Pancreas (tissue), 10 donors: ENCODE results near the gene CELF5. TPM values are rescaled to one million over a fixed set of nuclear protein-coding genes. Genes with fewer than 3 reads are reported as not detected.

Experiments
- ATAC-seq, 4 donors: fragments of 200-7000 bp; cut with Tn5 transposase; one replicate each; pipeline versions ENCODE4 v1.8.0 to v1.9.1; 2020; ENCODE audit warnings: mild to moderate bottlenecking in 4 of 4, moderate library complexity in 4 of 4
- DNase-seq, 6 donors: peaks; one replicate each; pipeline ENCODE4 v3.0.0-alpha.2; 2020
- FAIRE-seq: peaks from 2 replicates; lab custom pipeline; 2012; peaks lifted over from hg19 to GRCh38; lab: Jason Lieb, UNC
- H3K27ac ChIP-seq, 4 donors: fragments of 200-600 bp; sonication (generic); 1 replicate in 3 of 4; 2 replicates in 1 of 4; pipeline versions ENCODE4 v1.5.0 to v1.8.0; 2020
- H3K27me3 ChIP-seq, 4 donors: fragments of 200-600 bp; one replicate each; pipeline ENCODE4 v1.8.0; 2021
- H3K36me3 ChIP-seq, 3 donors: fragments of 200-600 bp; sonication (generic) in 1 of 3; one replicate each; pipeline versions ENCODE4 v1.5.0 to v1.8.0; 2020 to 2021
- H3K4me1 ChIP-seq, 3 donors: fragments of 200-600 bp; one replicate each; pipeline ENCODE4 v1.8.0; 2021
- H3K4me3 ChIP-seq, 4 donors: fragments of 200-600 bp; sonication (generic) in 2 of 4; one replicate each; pipeline versions ENCODE4 v1.5.0 to v1.8.0; 2020 to 2021
- H3K9me3 ChIP-seq, 4 donors: fragments of 200-600 bp; one replicate each; pipeline ENCODE4 v1.8.0; 2021
- WGBS, 2 donors: extraction: QIAGEN DNeasy Blood & Tissue Kit; methylation state at CpG; one replicate each; pipeline ENCODE4 v1.1.7; 2013; 5-methylcytosine and 5-hydroxymethylcytosine counted together
- intact Hi-C, 3 donors: fragments of 100-400 bp; cut with DNase I; formaldehyde crosslinking; loops; one replicate each; pipeline versions ENCODE4 v1.11.1 to v1.14.2; 2022
- polyA plus RNA-seq, 2 donors: library from polyadenylated mRNA; stranded (reverse); fragments of 200-250 nt; gene quantifications; one replicate each; pipeline ENCODE4 v1.2.3, GENCODE V29; 2013
- total RNA-seq, 6 donors: library from RNA; stranded (reverse); fragmentation: NEBNext Ultra II Directional in 4 of 6; extraction: Animal tissue kit (Norgen Biotek cat#: 25700) in 4 of 6; gene quantifications; one replicate each; pipeline versions ENCODE4 v1.2.1 to v1.2.4, GENCODE V29; 2021 to 2023
- TF ChIP-seq, protein P1 (sequence below), 4 donors: fragments of 200-600 bp; sonication (generic) in 3 of 4; IDR thresholded peaks; one replicate each; pipeline versions ENCODE4 v1.5.0 to v1.8.0; 2021; ENCODE audit warnings: antibody characterized with exemption in 4 of 4
- donor health status: healthy with polysubstance abuse.
- donor health status: DM: no; HTN: no; CAD: no; lungs with moderate emphysema.
- donor health status: DM: no; HTN: no; CAD: no.
- donor health status: control.
- donor health status: control.
- donor health status: Bipolar disorder and iron deficiency.
- donor health status: DM: yes; HTN: yes; CAD: no.
- donor health status: DM: no; HTN: no; CAD: no.
- donor health status: DM: no; HTN: no; CAD: no.
- donor health status: DM: yes; HTN: yes; CAD: no.

Gene CELF5
- total and polyA plus RNA-seq, 8 donors, result 0.30 to 1.6 (median 0.65) TPM

DNA sequence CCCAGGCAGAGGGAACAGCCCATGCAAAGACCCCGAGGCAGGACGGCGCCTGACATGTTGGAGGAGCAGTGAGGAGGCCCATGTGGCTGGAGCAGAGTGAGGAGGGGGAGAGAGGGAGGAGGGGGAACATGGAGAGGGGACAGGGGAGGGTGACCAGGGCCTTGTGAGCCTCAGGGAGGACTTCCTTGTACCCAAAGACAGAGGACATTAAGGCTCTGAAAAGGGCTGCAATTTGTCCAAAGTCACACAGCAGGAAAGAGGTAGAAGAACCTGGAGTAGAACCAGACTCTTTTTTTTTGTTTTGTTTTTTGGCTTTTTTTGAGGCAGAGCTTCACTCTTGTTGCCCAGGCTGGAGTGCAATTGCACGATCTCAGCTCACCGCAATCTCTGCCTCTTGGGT lies 67.2 kb downstream of the CELF5 start:
- 71 to 91% methylated on average over 5 of the region's 5 CpGs for WGBS, 2 donors
- TF ChIP-seq, protein P1, sequence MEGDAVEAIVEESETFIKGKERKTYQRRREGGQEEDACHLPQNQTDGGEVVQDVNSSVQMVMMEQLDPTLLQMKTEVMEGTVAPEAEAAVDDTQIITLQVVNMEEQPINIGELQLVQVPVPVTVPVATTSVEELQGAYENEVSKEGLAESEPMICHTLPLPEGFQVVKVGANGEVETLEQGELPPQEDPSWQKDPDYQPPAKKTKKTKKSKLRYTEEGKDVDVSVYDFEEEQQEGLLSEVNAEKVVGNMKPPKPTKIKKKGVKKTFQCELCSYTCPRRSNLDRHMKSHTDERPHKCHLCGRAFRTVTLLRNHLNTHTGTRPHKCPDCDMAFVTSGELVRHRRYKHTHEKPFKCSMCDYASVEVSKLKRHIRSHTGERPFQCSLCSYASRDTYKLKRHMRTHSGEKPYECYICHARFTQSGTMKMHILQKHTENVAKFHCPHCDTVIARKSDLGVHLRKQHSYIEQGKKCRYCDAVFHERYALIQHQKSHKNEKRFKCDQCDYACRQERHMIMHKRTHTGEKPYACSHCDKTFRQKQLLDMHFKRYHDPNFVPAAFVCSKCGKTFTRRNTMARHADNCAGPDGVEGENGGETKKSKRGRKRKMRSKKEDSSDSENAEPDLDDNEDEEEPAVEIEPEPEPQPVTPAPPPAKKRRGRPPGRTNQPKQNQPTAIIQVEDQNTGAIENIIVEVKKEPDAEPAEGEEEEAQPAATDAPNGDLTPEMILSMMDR (IDR thresholded peaks at IDR 0.05), result no peak
- Histone ChIP-seq H3K4me3 (no peak overlapping the region), H3K27me3 (no peaks in the 10 kb centered on the region), H3K9me3 (no peaks in the 10 kb centered on the region), H3K36me3 (no peaks in the 10 kb centered on the region), H3K27ac (no peak overlapping the region), H3K4me1 (no peaks in the 10 kb centered on the region)
- FAIRE-seq (no peak), ATAC-seq (no peak), DNase-seq (no peak)
- intact Hi-C loops, result no loop called here

- DNase-seq, result no peak
- WGBS, 2 donors, result 62 to 81% methylated on average over 23 of the region's 23 CpGs
These were observed 68.6 kb downstream of the CELF5 start for GRCh38 chr19:3292958-3293529.

DNA sequence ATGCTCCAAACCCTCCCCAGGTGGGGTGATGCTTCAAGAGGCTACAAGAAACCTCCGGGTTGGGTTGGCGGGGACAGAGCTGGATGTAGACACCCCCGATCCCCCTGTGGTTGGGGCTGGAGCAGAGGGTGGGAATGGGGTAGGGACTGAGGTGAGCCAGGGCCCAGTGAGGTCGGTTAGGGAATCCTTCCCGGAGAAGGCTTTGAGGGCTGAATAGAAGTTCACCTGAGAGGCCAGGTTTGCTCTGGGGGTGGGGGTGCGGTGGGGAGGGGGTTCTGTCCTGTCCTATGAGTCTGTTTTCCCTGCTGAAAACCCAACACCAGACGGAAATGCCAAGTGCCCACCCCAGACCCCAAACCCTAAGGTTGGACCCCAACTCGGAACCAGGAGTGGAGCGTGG lies 69.1 kb downstream of the CELF5 start:
- no peaks in the 10 kb centered on the region for H3K36me3 ChIP-seq
- no peak for ATAC-seq
- no peak overlapping the region for H3K4me3 ChIP-seq
- intact Hi-C loops, result no loop called here
- H3K9me3 ChIP-seq, result no peaks in the 10 kb centered on the region
- DNase-seq, result no peak
- 80 to 92% methylated on average over 9 of the region's 9 CpGs for WGBS, 2 donors
- no peaks in the 10 kb centered on the region for H3K4me1 ChIP-seq
- no peaks in the 10 kb centered on the region for H3K27me3 ChIP-seq
- H3K27ac ChIP-seq, result no peak overlapping the region
- FAIRE-seq, result no peak
- TF ChIP-seq, protein P1 (IDR thresholded peaks at IDR 0.05), result no peak

More at GRCh38 chr19:3292958-3293529, 68.6 kb downstream of the CELF5 start:
- no peaks in the 10 kb centered on the region for H3K9me3 ChIP-seq
- H3K4me3 ChIP-seq, result no peak overlapping the region
- no peaks in the 10 kb centered on the region for H3K27me3 ChIP-seq
- FAIRE-seq (no peak), ATAC-seq (no peak)
- intact Hi-C loops, result no loop called here
- TF ChIP-seq, protein P1 (IDR thresholded peaks at IDR 0.05), result no peak
- H3K36me3 ChIP-seq, result no peaks in the 10 kb centered on the region
- H3K27ac ChIP-seq, result no peak overlapping the region
- no peaks in the 10 kb centered on the region for H3K4me1 ChIP-seq

DNA sequence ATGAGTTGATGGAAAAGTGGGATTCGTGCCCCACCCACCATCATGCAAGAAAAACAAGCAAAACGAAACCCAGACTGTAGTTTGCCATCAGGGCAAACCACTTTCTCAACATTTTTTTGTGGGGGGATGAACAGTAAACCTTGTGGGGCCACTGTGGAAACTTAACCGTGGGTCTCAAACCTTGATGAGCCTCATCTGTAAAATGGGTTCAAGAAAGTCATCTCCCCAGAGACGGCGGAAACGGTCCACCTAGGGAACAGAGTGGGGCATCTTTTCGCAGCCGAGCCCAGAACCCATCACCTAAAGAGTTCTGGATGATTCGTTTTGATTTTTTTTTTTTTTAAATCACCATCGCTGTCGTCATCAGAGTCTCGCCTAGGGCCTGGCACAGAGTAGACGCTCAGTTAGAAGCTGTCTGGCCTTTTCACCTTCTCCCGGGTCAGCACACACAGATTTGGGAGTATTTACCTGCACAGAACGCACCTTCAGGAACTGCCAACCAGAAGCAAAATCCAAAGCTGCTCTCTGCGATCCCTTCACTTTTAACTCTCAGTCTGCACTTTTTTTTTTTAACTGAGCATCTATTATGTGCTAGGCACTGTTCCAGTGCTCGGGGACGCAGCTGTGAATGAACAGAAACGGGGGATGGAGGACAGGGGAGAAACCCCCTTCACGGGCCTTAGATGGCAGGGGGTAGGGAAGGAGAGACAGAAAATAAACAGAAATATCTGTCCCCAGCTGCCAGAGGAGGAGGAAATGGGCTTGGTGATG lies 69.8 kb downstream of the CELF5 start:
- FAIRE-seq (no peak), DNase-seq (no peak), ATAC-seq (no peak)
- Histone ChIP-seq H3K4me3 (no peak overlapping the region), H3K27me3 (no peaks in the 10 kb centered on the region), H3K9me3 (no peaks in the 10 kb centered on the region), H3K27ac (no peak overlapping the region), H3K4me1 (no peaks in the 10 kb centered on the region), H3K36me3 (no peaks in the 10 kb centered on the region)
- 80 to 88% methylated on average over 20 of the region's 20 CpGs for WGBS, 2 donors
- intact Hi-C loops, result no loop called here
- TF ChIP-seq, protein P1 (IDR thresholded peaks at IDR 0.05), result no peak

- no peaks in the 10 kb centered on the region for H3K36me3 ChIP-seq
- FAIRE-seq, result no peak
- no peak overlapping the region for H3K27ac ChIP-seq
- intact Hi-C loops, result no loop called here
- no peaks in the 10 kb centered on the region for H3K4me1 ChIP-seq
- no peak for ATAC-seq
- WGBS, 2 donors, result 42 to 59% methylated on average over 13 to 14 of the region's 14 CpGs
- no peak for DNase-seq
- no peaks in the 10 kb centered on the region for H3K27me3 ChIP-seq
- H3K9me3 ChIP-seq, result no peaks in the 10 kb centered on the region
- TF ChIP-seq, protein P1 (IDR thresholded peaks at IDR 0.05), result no peak
- H3K4me3 ChIP-seq, result no peak overlapping the region
These were observed 71.1 kb downstream of the CELF5 start for GRCh38 chr19:3295581-3295980.
